ENCODE measurements around the gene CPLX3. TPM values are rescaled to one million over a fixed set of nuclear protein-coding genes. Genes with fewer than 3 reads are reported as not detected.
A peak's percentile ranks its signal among the peaks of the same experiment; 100 is the strongest.

The CPLX3 gene
- total RNA-seq, 1 donor from 2014 or later, result 0.72 TPM

- DNase-seq (ENCODE audit: low spot score), result no peak
Observed at GRCh38 chr15:74827614-74828013, 1.2 kb downstream of the CPLX3 start.

- DNase-seq (ENCODE audit: low spot score), result no peak
Observed at GRCh38 chr15:74828835-74829234, 2.4 kb downstream of the CPLX3 start.

GRCh38 chr15:74829486-74829885 is 3.1 kb downstream of the CPLX3 start:
- no peak for DNase-seq (ENCODE audit: low spot score)

- DNase-seq (ENCODE audit: low spot score), result no peak
Observed at GRCh38 chr15:74829991-74830390, 3.6 kb downstream of the CPLX3 start.

- no peak for DNase-seq (ENCODE audit: low spot score)
Observed at GRCh38 chr15:74830868-74831267, 4.4 kb downstream of the CPLX3 start.

- DNase-seq (ENCODE audit: low spot score), result no peak
Observed at GRCh38 chr15:74831813-74832495, 5.5 kb downstream of the CPLX3 start.

GRCh38 chr15:74832826-74833225 is 6.4 kb downstream of the CPLX3 start:
- DNase-seq (ENCODE audit: low spot score), result no peak

- no peak for DNase-seq (ENCODE audit: low spot score)
Observed at GRCh38 chr15:74833376-74834107, 7.1 kb downstream of the CPLX3 start.

- DNase-seq (ENCODE audit: low spot score), result peak; percentile 17
Observed at GRCh38 chr15:74835312-74835823, 8.9 kb downstream of the CPLX3 start.

- DNase-seq (ENCODE audit: low spot score), result no peak
Observed at GRCh38 chr15:74836846-74837245, 10.4 kb downstream of the CPLX3 start.

- no peak for DNase-seq (ENCODE audit: low spot score)
Observed at GRCh38 chr15:74837482-74838136, 11.2 kb downstream of the CPLX3 start.

GRCh38 chr15:74838137-74838516 is 11.7 kb downstream of the CPLX3 start:
- DNase-seq (ENCODE audit: low spot score), result no peak

- no peak for DNase-seq (ENCODE audit: low spot score)
Observed at GRCh38 chr15:74838746-74839525, 12.5 kb downstream of the CPLX3 start.

- no peak for DNase-seq (ENCODE audit: low spot score)
Observed at GRCh38 chr15:74839526-74840395, 13.3 kb downstream of the CPLX3 start.

- DNase-seq (ENCODE audit: low spot score), result no peak
Observed at GRCh38 chr15:74840851-74841775, 14.7 kb downstream of the CPLX3 start.

- no peak for DNase-seq (ENCODE audit: low spot score)
Observed at GRCh38 chr15:74841891-74842373, 15.5 kb downstream of the CPLX3 start.

- peak; percentile 91 for DNase-seq (ENCODE audit: low spot score)
Observed at GRCh38 chr15:74842581-74843444, 16.4 kb downstream of the CPLX3 start, which contains the start of gene ULK3. TSS of gene ULK3 (minus strand) at chr15:74843156. CDS start at chr15:74843105, 51 bp downstream.

GRCh38 chr15:74843445-74843828 is 17.0 kb downstream of the CPLX3 start:
- DNase-seq (ENCODE audit: low spot score), result no peak
